Measurements from ENCODE around the gene ZMIZ1.

- TF ChIP-seq CTCF (IDR thresholded peaks at IDR 0.05) (no peak), ZFX (IDR thresholded peaks at IDR 0.05; ENCODE audit: borderline replicate concordance) (no peak)
These were observed 179.8 kb downstream of the ZMIZ1 start for GRCh38 chr10:79248341-79249185.
